Measurements from ENCODE around the gene MARCHF5.
"Not testable (repeated sequence)": the region's sequence is repeated elsewhere in the genome, so short reads cannot be mapped to it uniquely, and the experiment has no call there.

MARCHF5 gene

DNA sequence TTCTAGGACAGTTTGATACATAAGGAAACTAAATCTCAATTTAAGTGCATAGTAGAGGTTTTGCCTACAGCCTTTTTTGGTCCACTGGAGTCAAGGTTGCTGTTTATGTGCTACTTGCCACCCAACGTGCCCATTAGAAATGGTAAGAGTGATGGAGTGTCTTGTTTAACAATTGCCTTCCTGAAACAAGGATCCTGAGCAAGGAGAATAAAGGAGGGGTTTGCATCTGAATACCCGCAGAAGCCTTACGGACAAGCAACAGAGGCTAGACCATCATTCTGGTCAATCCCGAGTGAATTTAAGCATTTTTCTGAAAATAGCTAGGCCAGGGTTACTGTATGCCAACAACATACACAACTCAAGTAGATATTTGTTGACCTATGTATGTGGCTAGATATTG lies 63.6 kb downstream of the MARCHF5 start:
- H3K9me3 ChIP-seq (ENCODE audit: control insufficient read depth in 1 of 2, low read length in 2 of 2): no peaks in the 10 kb centered on the region
- H3K27ac ChIP-seq (ENCODE audit: low read length): no peak overlapping the region
- no peaks in the 10 kb centered on the region for H3K27me3 ChIP-seq (ENCODE audit: low read depth, low read length)
- H3K4me3 ChIP-seq (ENCODE audit: low read depth in 1 of 2, low read length in 2 of 2): no peak overlapping the region
- peaks cover 15 to 16% of the 10 kb centered on the region in 2 donors for H3K36me3 ChIP-seq (ENCODE audit: control insufficient read depth in 1 of 2, insufficient read depth in 2 of 2, low read length in 2 of 2)
- no peaks in the 10 kb centered on the region for H3K4me1 ChIP-seq (ENCODE audit: control insufficient read depth in 1 of 2, insufficient read depth in 2 of 2, low read length in 2 of 2)

DNA sequence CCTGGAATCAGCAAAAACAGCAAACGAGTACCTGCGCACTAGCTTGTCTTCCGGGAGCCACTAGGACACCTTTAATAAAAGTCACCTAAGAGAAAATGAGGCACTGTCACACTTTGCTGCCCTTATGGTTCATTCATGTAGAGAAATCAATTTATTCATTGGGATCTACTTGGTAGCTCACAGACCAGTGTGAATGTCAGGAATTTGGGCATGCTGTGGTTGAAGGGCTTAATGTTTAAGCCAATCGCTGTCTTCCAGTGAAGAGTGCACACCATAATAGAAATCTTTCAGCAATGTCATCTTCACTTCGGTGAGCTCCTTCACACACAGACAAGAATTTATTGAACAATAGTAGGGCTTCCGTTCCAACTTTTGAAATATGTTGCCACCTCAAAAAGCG lies 65.1 kb downstream of the MARCHF5 start:
- H3K27me3 ChIP-seq (ENCODE audit: low read depth, low read length): no peaks in the 10 kb centered on the region
- H3K4me3 ChIP-seq (ENCODE audit: low read depth in 1 of 2, low read length in 2 of 2): no peak overlapping the region
- H3K36me3 ChIP-seq (ENCODE audit: control insufficient read depth in 1 of 2, insufficient read depth in 2 of 2, low read length in 2 of 2): peaks cover under 1 to 4% of the 10 kb centered on the region in 2 donors
- no peaks in the 10 kb centered on the region for H3K9me3 ChIP-seq (ENCODE audit: control insufficient read depth in 1 of 2, low read length in 2 of 2)
- H3K4me1 ChIP-seq (ENCODE audit: control insufficient read depth in 1 of 2, insufficient read depth in 2 of 2, low read length in 2 of 2): no peaks in the 10 kb centered on the region
- H3K27ac ChIP-seq (ENCODE audit: low read length): no peak overlapping the region

DNA sequence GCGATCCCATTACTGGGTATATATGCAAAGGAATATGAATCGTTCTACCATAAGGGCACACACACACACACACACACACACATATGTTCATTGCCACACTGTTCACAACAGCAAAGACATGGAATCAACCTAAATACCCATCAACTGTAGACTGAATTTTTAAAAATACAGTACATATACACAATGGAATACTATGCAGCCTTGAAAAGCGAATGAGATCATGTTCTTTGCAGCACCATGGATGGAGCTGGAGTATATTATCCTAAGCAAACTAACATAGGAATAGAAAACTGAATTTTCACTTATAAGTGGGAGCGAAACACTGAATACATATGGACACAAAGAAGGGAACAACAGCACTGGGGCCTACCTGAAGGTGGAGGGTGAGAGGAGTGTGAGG lies 72.5 kb downstream of the MARCHF5 start:
- Histone ChIP-seq H3K27me3 (ENCODE audit: low read depth, low read length) (no peaks in the 10 kb centered on the region), H3K4me3 (ENCODE audit: low read depth in 1 of 2, low read length in 2 of 2) (no peak overlapping the region), H3K4me1 (ENCODE audit: control insufficient read depth in 1 of 2, insufficient read depth in 2 of 2, low read length in 2 of 2) (no peaks in the 10 kb centered on the region), H3K27ac (ENCODE audit: low read length) (no peak overlapping the region), H3K9me3 (ENCODE audit: control insufficient read depth in 1 of 2, low read length in 2 of 2) (no peaks in the 10 kb centered on the region), H3K36me3 (ENCODE audit: control insufficient read depth in 1 of 2, insufficient read depth in 2 of 2, low read length in 2 of 2) (no peaks in the 10 kb centered on the region)

DNA sequence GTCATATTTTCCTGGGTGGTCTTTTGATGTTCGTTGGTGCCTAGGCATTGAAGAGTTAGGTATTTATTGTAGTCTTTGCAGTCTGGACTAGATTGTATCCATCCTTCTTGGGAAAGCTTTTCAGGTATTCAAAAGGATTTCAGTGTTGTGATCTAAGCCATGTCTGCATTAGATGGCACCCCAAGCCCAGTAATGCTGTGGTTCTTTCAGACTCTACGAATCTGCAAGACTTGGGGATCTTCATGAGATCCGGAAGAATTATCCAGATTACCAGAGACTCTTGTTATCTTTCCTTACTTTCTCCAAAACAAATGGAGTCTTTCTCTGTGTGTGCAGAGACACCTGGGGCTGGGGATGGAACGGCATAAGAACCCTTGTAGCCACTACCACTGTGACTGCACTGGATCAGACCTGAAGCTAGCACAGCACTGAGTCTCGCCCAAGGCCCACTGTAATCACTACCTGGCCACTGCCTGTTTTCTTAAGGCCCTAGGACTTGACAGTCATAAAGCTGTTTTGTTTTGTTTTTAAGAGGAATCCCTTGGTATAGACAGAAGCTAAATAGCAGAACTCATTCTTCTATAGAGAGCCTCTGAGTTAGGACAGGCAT lies 75.5 kb downstream of the MARCHF5 start:
- H3K4me1 ChIP-seq (ENCODE audit: control insufficient read depth in 1 of 2, insufficient read depth in 2 of 2, low read length in 2 of 2): no peaks in the 10 kb centered on the region
- H3K36me3 ChIP-seq (ENCODE audit: control insufficient read depth in 1 of 2, insufficient read depth in 2 of 2, low read length in 2 of 2): no peaks in the 10 kb centered on the region
- H3K4me3 ChIP-seq (ENCODE audit: low read depth in 1 of 2, low read length in 2 of 2): no peak overlapping the region

DNA sequence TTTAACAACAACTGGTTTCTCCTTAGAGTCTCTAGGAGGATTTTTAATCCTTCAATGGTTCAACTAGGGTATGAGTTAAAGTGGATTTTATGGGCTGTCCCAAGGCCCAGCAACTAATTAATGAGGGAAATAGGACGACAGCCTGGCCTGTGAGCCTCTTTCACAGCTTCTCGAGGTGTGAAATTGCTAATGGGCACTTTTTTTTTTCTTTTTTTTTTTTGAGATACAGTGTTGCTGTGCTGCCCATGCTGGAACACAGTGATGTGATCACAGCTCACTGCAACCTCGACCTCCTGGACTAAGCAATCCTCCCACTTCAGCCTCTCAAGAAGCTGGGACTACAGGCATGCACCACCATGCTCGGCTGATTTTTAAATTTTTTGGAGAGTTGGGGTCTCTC lies 87.0 kb downstream of the MARCHF5 start:
- Histone ChIP-seq H3K27ac (ENCODE audit: low read length) (no peak overlapping the region), H3K4me3 (ENCODE audit: low read depth in 1 of 2, low read length in 2 of 2) (no peak overlapping the region), H3K27me3 (ENCODE audit: low read depth, low read length) (no peaks in the 10 kb centered on the region), H3K36me3 (ENCODE audit: control insufficient read depth in 1 of 2, insufficient read depth in 2 of 2, low read length in 2 of 2) (no peaks in the 10 kb centered on the region), H3K4me1 (ENCODE audit: control insufficient read depth in 1 of 2, insufficient read depth in 2 of 2, low read length in 2 of 2) (no peaks in the 10 kb centered on the region), H3K9me3 (ENCODE audit: control insufficient read depth in 1 of 2, low read length in 2 of 2) (no peaks in the 10 kb centered on the region)

More for the DNA sequence above, 75.5 kb downstream of the MARCHF5 start:
- H3K27ac ChIP-seq (ENCODE audit: low read length): no peak overlapping the region
- no peaks in the 10 kb centered on the region for H3K27me3 ChIP-seq (ENCODE audit: low read depth, low read length)
- H3K9me3 ChIP-seq (ENCODE audit: control insufficient read depth in 1 of 2, low read length in 2 of 2): no peaks in the 10 kb centered on the region

DNA sequence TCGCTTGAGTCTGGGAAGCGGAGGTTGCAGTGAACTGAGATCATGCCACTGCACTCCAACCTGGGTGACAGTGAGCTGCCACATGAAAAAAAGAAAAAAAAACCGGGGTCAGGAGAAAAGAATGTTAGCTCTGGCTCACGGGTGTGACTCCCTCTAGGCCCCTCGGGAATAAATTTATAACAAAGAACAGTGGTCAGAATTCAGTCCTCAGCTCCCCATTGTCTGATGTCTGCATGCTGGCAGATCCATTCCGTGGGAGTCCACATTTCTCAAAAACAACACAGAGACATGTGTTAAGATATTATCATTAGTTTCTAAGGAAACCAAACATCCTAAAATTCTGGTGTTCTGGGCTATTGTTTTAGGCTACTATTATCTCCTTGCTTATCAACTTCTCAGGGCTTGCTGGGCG lies 90.6 kb downstream of the MARCHF5 start:
- H3K4me1 ChIP-seq (ENCODE audit: control insufficient read depth in 1 of 2, insufficient read depth in 2 of 2, low read length in 2 of 2): no peaks in the 10 kb centered on the region
- no peaks in the 10 kb centered on the region for H3K27me3 ChIP-seq (ENCODE audit: low read depth, low read length)
- no peaks in the 10 kb centered on the region for H3K9me3 ChIP-seq (ENCODE audit: control insufficient read depth in 1 of 2, low read length in 2 of 2)
- H3K27ac ChIP-seq (ENCODE audit: low read length): no peak overlapping the region
- H3K4me3 ChIP-seq (ENCODE audit: low read depth in 1 of 2, low read length in 2 of 2): no peak overlapping the region
- no peaks in the 10 kb centered on the region for H3K36me3 ChIP-seq (ENCODE audit: control insufficient read depth in 1 of 2, insufficient read depth in 2 of 2, low read length in 2 of 2)

DNA sequence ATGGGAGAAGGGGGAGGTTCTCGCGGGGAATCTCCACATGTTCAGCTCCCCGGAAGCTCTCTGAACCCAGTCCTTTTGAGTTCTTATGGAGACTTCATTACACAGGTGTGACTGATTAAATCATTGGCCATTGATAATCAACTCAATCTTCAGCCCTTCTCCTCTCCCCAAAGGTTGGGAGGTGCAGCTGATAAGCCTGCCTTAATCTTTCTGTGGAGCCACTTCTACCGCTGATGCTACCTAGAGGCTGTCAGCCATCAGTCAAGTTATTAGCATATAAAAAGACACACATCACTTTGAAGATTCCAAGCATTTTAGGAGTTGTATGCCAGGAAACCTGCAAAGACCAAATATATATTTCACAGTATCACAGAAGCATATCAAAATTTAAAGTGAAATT lies 91.7 kb downstream of the MARCHF5 start:
- H3K27ac ChIP-seq (ENCODE audit: low read length): no peak overlapping the region

DNA sequence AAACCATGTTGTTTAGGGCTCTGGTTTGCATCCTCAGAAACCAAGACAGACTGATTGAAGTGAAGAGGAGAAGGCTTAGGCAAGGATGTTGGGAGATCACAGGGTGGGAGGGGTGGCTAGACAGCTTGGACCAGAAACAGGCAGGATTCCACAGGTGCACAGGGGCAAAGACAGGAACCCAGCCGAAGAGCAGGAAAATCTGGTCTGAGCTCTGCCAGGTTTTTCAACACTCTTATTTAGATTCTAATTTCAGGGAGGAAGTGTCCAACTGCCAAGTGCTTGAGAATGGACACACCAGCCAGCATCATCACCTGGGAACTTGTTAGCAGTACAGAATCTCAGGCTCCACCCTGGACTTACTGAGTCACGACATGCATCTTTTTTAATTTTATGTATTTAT lies 93.8 kb downstream of the MARCHF5 start:
- Histone ChIP-seq H3K9me3 (ENCODE audit: control insufficient read depth in 1 of 2, low read length in 2 of 2) (no peaks in the 10 kb centered on the region), H3K36me3 (ENCODE audit: control insufficient read depth in 1 of 2, insufficient read depth in 2 of 2, low read length in 2 of 2) (no peaks in the 10 kb centered on the region), H3K4me1 (ENCODE audit: control insufficient read depth in 1 of 2, insufficient read depth in 2 of 2, low read length in 2 of 2) (no peaks in the 10 kb centered on the region), H3K27me3 (ENCODE audit: low read depth, low read length) (no peaks in the 10 kb centered on the region), H3K4me3 (ENCODE audit: low read depth in 1 of 2, low read length in 2 of 2) (no peak overlapping the region), H3K27ac (ENCODE audit: low read length) (no peak overlapping the region)

More for the DNA sequence above, 91.7 kb downstream of the MARCHF5 start:
- H3K9me3 ChIP-seq (ENCODE audit: control insufficient read depth in 1 of 2, low read length in 2 of 2): no peaks in the 10 kb centered on the region
- no peaks in the 10 kb centered on the region for H3K27me3 ChIP-seq (ENCODE audit: low read depth, low read length)
- H3K36me3 ChIP-seq (ENCODE audit: control insufficient read depth in 1 of 2, insufficient read depth in 2 of 2, low read length in 2 of 2): no peaks in the 10 kb centered on the region
- no peaks in the 10 kb centered on the region for H3K4me1 ChIP-seq (ENCODE audit: control insufficient read depth in 1 of 2, insufficient read depth in 2 of 2, low read length in 2 of 2)
- no peak overlapping the region for H3K4me3 ChIP-seq (ENCODE audit: low read depth in 1 of 2, low read length in 2 of 2)

DNA sequence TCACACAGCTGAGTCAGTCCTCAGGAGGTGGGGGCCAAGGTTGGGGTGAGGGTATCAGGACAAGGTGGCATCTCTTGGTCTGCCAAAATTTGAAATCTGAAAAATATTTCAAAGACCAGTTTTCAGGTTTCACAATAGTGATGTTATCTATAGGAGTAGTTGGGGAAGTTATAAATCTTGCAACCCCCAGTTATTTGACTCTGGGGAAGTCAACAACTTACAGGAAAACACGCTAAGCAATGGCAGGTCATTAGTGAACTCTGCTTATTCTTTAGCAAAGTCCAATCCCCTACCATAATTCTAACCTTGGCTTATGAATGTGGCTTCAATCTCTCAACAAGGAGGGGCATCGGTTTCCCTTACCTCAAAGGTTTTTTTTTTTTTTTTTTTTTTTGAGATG lies 94.9 kb downstream of the MARCHF5 start:
- Histone ChIP-seq H3K9me3 (ENCODE audit: control insufficient read depth in 1 of 2, low read length in 2 of 2) (no peaks in the 10 kb centered on the region), H3K36me3 (ENCODE audit: control insufficient read depth in 1 of 2, insufficient read depth in 2 of 2, low read length in 2 of 2) (no peaks in the 10 kb centered on the region), H3K4me3 (ENCODE audit: low read depth in 1 of 2, low read length in 2 of 2) (no peak overlapping the region), H3K27ac (ENCODE audit: low read length) (no peak overlapping the region), H3K27me3 (ENCODE audit: low read depth, low read length) (no peaks in the 10 kb centered on the region), H3K4me1 (ENCODE audit: control insufficient read depth in 1 of 2, insufficient read depth in 2 of 2, low read length in 2 of 2) (no peaks in the 10 kb centered on the region)

DNA sequence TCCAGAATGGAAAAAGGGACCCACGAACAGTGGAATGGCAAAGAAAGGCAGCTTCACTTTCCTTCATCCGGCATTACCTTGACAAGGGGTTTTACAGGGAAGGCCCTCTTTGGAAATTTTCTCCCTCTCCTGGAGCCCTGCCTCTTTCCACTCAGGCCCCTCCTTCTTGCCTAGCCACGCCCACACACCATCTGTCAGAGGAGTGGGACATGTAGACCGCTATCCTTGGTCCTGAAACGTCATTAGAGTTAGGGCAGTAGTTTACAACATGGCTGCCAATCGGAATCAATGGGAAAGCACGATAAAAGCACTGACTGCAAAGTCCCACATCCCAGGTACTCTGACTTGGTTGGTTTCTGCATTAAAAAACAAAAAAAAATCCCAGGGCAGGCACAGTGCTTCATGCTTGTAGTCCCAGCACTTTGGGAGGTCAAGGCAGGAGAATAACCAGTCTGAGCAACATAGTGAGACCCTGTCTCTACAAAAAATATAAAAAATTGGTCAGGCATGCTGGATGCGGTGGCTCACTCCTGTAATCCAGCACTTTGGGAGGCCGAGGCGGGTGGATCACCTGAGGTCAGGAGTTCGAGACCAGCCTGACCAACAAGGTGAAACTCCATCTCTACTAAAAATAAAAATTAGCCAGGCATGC lies 96.4 kb downstream of the MARCHF5 start:
- Histone ChIP-seq H3K27me3 (ENCODE audit: low read depth, low read length) (no peaks in the 10 kb centered on the region), H3K4me1 (ENCODE audit: control insufficient read depth in 1 of 2, insufficient read depth in 2 of 2, low read length in 2 of 2) (no peaks in the 10 kb centered on the region), H3K4me3 (ENCODE audit: low read depth in 1 of 2, low read length in 2 of 2) (no peak overlapping the region)

DNA sequence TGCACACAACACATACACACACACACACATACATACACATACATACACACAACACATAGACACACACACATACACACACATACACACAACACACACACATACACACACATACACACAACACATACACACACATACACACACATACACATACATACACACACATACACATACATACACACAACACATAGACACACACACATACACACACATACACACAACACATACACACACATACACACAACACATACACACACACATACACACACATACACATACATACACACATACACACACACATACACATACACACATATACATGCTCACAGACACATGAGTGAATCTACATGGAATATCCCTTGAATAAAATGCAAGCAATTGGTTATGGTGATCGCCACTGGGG lies 102.2 kb downstream of the MARCHF5 start:
- not testable (repeated sequence) for H3K36me3 ChIP-seq (ENCODE audit: control insufficient read depth in 1 of 2, insufficient read depth in 2 of 2, low read length in 2 of 2); H3K27ac ChIP-seq (ENCODE audit: low read length); H3K4me1 ChIP-seq (ENCODE audit: control insufficient read depth in 1 of 2, insufficient read depth in 2 of 2, low read length in 2 of 2); H3K9me3 ChIP-seq (ENCODE audit: control insufficient read depth in 1 of 2, low read length in 2 of 2); H3K27me3 ChIP-seq (ENCODE audit: low read depth, low read length); H3K4me3 ChIP-seq (ENCODE audit: low read depth in 1 of 2, low read length in 2 of 2)

More for the DNA sequence above, 96.4 kb downstream of the MARCHF5 start:
- Histone ChIP-seq H3K36me3 (ENCODE audit: control insufficient read depth in 1 of 2, insufficient read depth in 2 of 2, low read length in 2 of 2) (no peaks in the 10 kb centered on the region), H3K27ac (ENCODE audit: low read length) (no peak overlapping the region), H3K9me3 (ENCODE audit: control insufficient read depth in 1 of 2, low read length in 2 of 2) (no peaks in the 10 kb centered on the region)

DNA sequence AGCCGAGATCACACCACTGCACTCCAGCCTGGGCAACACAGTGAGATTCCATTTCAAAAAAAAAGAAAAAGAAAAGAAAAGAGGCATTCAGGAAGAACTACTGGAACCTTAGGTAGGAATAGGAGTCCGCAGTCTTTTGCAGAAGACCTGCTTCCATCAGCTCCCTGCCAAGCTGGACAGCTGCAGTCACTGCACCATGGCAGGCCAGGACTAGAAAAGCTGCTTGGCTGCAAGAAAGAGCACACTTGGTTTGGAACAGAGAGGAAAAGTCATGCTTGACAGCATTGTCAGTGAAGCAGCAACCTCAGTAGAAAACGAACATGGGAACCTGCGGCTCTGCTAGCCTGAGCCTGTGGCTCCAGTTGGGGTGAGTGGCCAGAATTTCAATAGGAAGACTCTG lies 104.3 kb downstream of the MARCHF5 start:
- H3K9me3 ChIP-seq (ENCODE audit: control insufficient read depth in 1 of 2, low read length in 2 of 2): peaks cover 0 to 7% of the 10 kb centered on the region in 2 donors
- no peak overlapping the region for H3K4me3 ChIP-seq (ENCODE audit: low read depth in 1 of 2, low read length in 2 of 2)

More for the DNA sequence above, 104.3 kb downstream of the MARCHF5 start:
- Histone ChIP-seq H3K27me3 (ENCODE audit: low read depth, low read length) (no peaks in the 10 kb centered on the region), H3K27ac (ENCODE audit: low read length) (no peak overlapping the region), H3K36me3 (ENCODE audit: control insufficient read depth in 1 of 2, insufficient read depth in 2 of 2, low read length in 2 of 2) (no peaks in the 10 kb centered on the region), H3K4me1 (ENCODE audit: control insufficient read depth in 1 of 2, insufficient read depth in 2 of 2, low read length in 2 of 2) (no peaks in the 10 kb centered on the region)

Measured in muscle layer of duodenum (tissue), 2 donors.